Body of pancreas (tissue), 4 donors: ENCODE results near the gene ADCY5.

Experiments used
- CTCF ChIP-seq, 7 experiments: fragments of 450-650 bp in 4 of 7; fragments of 200-600 bp in 3 of 7; sonication (generic) in 3 of 7; IDR thresholded peaks; one replicate each; pipeline ENCODE4 v1.5.1; 2016 to 2019; ENCODE audit warnings: antibody characterized with exemption in 7 of 7
- POLR2A ChIP-seq, 3 donors: fragments of 450-650 bp; IDR thresholded peaks; one replicate each; pipeline ENCODE4 v1.6.1; 2016; ENCODE audit warnings: antibody characterized with exemption in 3 of 3, mild to moderate bottlenecking in 2 of 3

- TF ChIP-seq POLR2A (IDR thresholded peaks at IDR 0.05), result no peak
- TF ChIP-seq CTCF (IDR thresholded peaks at IDR 0.05), result no peak
These were observed 43.2 kb upstream of the ADCY5 start for GRCh38 chr3:123491966-123492587.
